Measurements from ENCODE around the gene PLA2G3. TPM values are rescaled to one million over a fixed set of nuclear protein-coding genes. Genes with fewer than 3 reads are reported as not detected.
"Not testable (repeated sequence)": the region's sequence is repeated elsewhere in the genome, so short reads cannot be mapped to it uniquely, and the experiment has no call there.

The PLA2G3 gene
- total RNA-seq, 4 donors from 2014 or later: not detected

DNA sequence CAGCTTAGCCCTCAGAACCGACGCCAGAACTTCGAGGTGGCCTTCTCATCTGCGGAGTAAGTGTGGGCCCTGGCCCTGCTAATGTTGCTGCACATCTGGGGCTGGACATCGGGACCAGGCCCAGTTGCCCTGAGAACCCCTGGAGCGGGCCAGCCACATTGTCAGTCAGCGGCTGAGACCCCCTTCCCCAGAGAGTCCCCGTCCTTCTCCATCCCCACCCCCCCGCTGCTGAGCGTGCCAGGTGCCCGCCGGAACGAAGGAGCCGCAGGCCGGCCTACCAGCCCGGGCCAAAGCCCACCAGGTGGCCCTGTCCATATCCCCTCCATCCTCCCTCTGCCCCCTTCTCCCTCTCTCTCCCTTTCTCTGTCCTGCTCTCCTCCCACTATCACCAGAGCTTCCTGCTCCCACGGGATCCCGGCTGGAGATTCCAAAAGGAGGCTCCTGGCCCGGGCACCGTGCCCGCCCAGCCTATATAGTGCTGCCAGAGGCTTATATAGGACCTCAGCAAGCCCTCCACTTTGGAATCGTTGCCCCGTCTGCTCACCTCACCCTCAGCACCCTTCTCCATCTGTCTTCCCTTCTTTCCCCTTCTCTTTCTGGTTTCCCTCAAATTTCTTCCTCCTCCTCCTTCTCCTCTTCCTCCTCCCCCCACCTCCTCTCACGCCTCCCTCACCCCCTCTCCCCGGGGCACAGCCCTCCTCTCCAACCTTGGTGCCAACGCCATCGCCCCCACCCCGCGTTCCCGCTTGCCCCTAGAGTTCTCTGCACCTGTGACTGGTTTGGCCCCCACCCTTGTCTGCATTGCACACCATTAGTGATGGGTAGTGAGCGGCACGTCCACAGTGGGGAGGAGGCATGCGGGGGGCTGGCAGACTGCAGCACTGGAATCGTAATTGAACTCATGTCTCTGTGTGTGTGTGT, 40.2 kb downstream of the PLA2G3 start:
- intact Hi-C loops (cut with DNase I): no loop called here
- Histone ChIP-seq H3K27me3 (no peaks in the 10 kb centered on the region), H3K27ac (replicated peaks in 1 of 4) (peak overlapping the region; percentile 98 to 99 (median 99)), H3K4me3 (peak overlapping the region in 1 of 4 donors; percentile 4), H3K9me3 (no peaks in the 10 kb centered on the region), H3K36me3 (peaks cover 50 to 98% (median 84%) of the 10 kb centered on the region in 4 donors), H3K4me1 (peaks cover 75 to 100% (median 100%) of the 10 kb centered on the region in 4 donors)
- TF ChIP-seq POLR2A (IDR thresholded peaks at IDR 0.05; ENCODE audit: low read depth): no peak
- TF ChIP-seq POLR2AphosphoS5 (IDR thresholded peaks at IDR 0.05): no peak
- TF ChIP-seq EP300 (IDR thresholded peaks at IDR 0.05): no peak
- WGBS: 87% methylated on average over 25 of the region's 34 CpGs
- no peak for DNase-seq (ENCODE audit: extremely low spot score)

GRCh38 chr22:31099386-31099785, 40.9 kb downstream of the PLA2G3 start:
- Histone ChIP-seq H3K4me3 (peak overlapping the region in 1 of 4 donors; percentile 4), H3K36me3 (peaks cover 56 to 98% (median 84%) of the 10 kb centered on the region in 4 donors), H3K27ac (replicated peaks in 1 of 4) (peak overlapping the region; percentile 98 to 99 (median 99)), H3K4me1 (peaks cover 78 to 100% (median 100%) of the 10 kb centered on the region in 4 donors), H3K27me3 (no peaks in the 10 kb centered on the region), H3K9me3 (no peaks in the 10 kb centered on the region)
- 39% methylated on average over 3 of the region's 6 CpGs for WGBS
- TF ChIP-seq POLR2AphosphoS5 (IDR thresholded peaks at IDR 0.05) (peak in 1 of 2 donors; percentile 21), EP300 (IDR thresholded peaks at IDR 0.05) (no peak)
- intact Hi-C loops (cut with DNase I): no loop called here
- DNase-seq (ENCODE audit: extremely low spot score): no peak

DNA sequence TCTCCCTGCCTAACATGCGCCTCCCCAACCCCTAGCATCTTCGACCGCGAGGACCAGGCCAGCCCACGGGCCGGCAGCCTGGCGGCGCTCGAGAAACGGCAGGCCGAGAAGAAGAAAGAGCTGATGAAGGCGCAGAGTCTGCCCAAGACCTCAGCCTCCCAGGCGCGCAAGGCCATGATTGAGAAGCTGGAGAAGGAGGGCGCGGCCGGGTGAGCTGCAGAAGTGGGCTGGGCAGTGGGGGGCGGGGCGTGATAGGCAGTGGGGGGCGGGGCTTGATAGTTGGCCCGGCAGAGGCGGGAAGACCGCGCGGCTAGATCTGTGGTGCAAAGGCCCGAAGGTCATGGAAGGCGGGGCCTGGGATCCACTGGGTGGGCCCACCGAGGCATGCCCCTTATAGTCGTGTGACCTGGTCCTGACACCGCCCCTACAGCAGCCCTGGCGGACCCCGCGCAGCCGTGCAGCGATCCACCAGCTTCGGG, 41.6 kb downstream of the PLA2G3 start:
- WGBS: 67% methylated on average over 30 of the region's 36 CpGs
- H3K36me3 ChIP-seq: peaks cover 61 to 98% (median 86%) of the 10 kb centered on the region in 4 donors
- no peak for DNase-seq (ENCODE audit: extremely low spot score)
- no peaks in the 10 kb centered on the region for H3K9me3 ChIP-seq
- peaks cover 72 to 100% (median 100%) of the 10 kb centered on the region in 4 donors for H3K4me1 ChIP-seq
- H3K27me3 ChIP-seq: no peaks in the 10 kb centered on the region
- H3K4me3 ChIP-seq: peak overlapping the region; percentile 4 to 40 (median 14)
- intact Hi-C loops (cut with DNase I): no loop called here
- TF ChIP-seq POLR2AphosphoS5 (IDR thresholded peaks at IDR 0.05) (peak in 1 of 2 donors; percentile 49), CTCF (IDR thresholded peaks at IDR 0.05) (peak in 2 of 3 experiments; percentile 7 to 8), EP300 (IDR thresholded peaks at IDR 0.05) (no peak), POLR2A (IDR thresholded peaks at IDR 0.05; ENCODE audit: low read depth) (no peak)
- peak overlapping the region; percentile 98 to 99 (median 99) for H3K27ac ChIP-seq (replicated peaks in 1 of 4)

- no peaks in the 10 kb centered on the region for H3K9me3 ChIP-seq
- 37% methylated on average over 10 of the region's 10 CpGs for WGBS
- H3K27me3 ChIP-seq: no peaks in the 10 kb centered on the region
- no peak for TF ChIP-seq POLR2AphosphoS5 (IDR thresholded peaks at IDR 0.05)
- TF ChIP-seq CTCF (IDR thresholded peaks at IDR 0.05): no peak
- no peak for TF ChIP-seq POLR2A (IDR thresholded peaks at IDR 0.05; ENCODE audit: low read depth)
- no peak for TF ChIP-seq EP300 (IDR thresholded peaks at IDR 0.05)
- peaks cover 67 to 98% (median 89%) of the 10 kb centered on the region in 4 donors for H3K36me3 ChIP-seq
- H3K27ac ChIP-seq (replicated peaks in 1 of 4): peak overlapping the region; percentile 98 to 99 (median 99)
- DNase-seq (ENCODE audit: extremely low spot score): no peak
- intact Hi-C loops (cut with DNase I): no loop called here
- H3K4me1 ChIP-seq: peaks cover 66 to 100% (median 99%) of the 10 kb centered on the region in 4 donors
- H3K4me3 ChIP-seq: peak overlapping the region in 3 of 4 donors; percentile 11 to 40 (median 18)
These were observed 42.2 kb downstream of the PLA2G3 start for GRCh38 chr22:31097941-31098631.

- H3K36me3 ChIP-seq: peaks cover 70 to 100% (median 94%) of the 10 kb centered on the region in 4 donors
- H3K27me3 ChIP-seq; DNase-seq (ENCODE audit: extremely low spot score); H3K9me3 ChIP-seq; H3K4me3 ChIP-seq; intact Hi-C loops (cut with DNase I): not testable (repeated sequence)
- H3K27ac ChIP-seq (replicated peaks in 1 of 4): peak overlapping the region; percentile 98 to 99 (median 99)
- peaks cover 66 to 100% (median 99%) of the 10 kb centered on the region in 4 donors for H3K4me1 ChIP-seq
- WGBS: 68% methylated on average over 5 of the region's 5 CpGs
These were observed 42.8 kb downstream of the PLA2G3 start for GRCh38 chr22:31097539-31097938.

Measured in esophagus muscularis mucosa (tissue), 4 donors.